ENCODE data around the gene CLDN18. TPM values are rescaled to one million over a fixed set of nuclear protein-coding genes. Genes with fewer than 3 reads are reported as not detected.

The CLDN18 gene
- total RNA-seq, result not detected in 2 replicates

DNA sequence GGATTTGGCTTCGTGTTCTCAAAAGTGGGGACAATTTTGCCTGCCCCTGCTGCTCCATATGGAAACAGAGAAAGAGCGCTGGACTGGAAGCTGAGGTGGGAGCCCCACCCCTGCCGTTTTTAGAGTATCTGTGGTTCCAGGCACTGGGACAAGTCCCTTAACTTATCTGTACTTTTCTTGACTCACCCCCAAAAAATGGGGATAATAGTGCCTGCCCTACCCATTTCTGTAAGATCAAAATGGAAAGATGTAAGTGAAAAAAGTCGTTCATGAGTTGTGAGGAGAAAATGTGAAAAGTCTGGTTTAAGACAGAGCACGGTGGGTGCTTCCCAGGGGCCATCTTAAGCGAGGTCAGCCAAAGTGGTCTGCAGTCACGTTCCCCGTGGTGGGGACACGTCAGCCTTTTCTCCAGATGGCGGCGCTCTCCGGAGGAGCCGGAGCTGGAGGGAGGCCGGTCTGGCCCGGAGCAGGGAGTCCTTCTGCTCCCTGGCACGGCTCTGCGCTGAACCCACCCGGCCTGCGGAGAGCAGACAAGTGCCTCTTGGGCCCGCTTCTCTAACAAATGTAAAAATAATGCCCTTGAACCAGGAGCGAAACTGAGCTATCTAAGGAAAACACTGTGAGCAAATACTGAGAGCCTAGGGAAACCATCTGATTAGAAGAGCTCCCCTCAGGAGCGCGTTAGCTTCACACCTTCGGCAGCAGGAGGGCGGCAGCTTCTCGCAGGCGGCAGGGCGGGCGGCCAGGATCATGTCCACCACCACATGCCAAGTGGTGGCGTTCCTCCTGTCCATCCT is at the start of gene CLDN18:
Gene CLDN18, plus strand, starts transcription at position 690 of the 797 bp plus-strand sequence. Its CDS starts 61 bp downstream, at position 751.

Other genes with a start within 250 kb of the CLDN18 start
- not detected in 2 replicates for gene SOX14, start 245.8 kb upstream of the CLDN18 start, total RNA-seq
- 5.5 and 5.7 TPM in 2 replicates for gene DZIP1L, start 105.4 kb downstream of the CLDN18 start, total RNA-seq
- not detected in 2 replicates for gene A4GNT, start 122.2 kb downstream of the CLDN18 start, total RNA-seq
- 8.9 and 14.4 TPM in 2 replicates for gene DBR1, start 164.8 kb downstream of the CLDN18 start, total RNA-seq
- gene ARMC8, start 177.1 kb downstream of the CLDN18 start, total RNA-seq, result 18.4 and 27.6 TPM in 2 replicates

Data from hair follicular keratinocyte (primary cell).